ENCODE measurements around the gene DPY19L1.
"Not testable (repeated sequence)": the region's sequence is repeated elsewhere in the genome, so short reads cannot be mapped to it uniquely, and the experiment has no call there.

DNA sequence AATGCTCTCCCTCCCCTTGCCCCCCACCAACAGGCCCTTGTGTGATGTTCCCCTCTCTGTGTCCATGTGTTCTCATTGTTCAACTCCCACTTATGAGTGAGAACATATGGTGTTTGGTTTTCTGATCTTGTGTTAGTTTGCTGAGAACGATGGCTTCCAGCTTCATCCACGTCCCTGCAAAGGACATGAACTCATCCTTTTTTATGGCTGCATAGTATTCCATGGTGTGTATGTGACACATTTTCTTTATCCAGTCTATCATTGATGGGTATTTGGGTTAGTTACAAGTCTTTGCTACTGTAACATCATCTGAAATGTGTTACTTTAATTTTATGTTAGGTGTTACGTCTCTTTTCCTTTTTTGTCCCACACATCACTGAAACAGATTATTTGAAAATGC lies 42.2 kb upstream of the DPY19L1 start:
- TF ChIP-seq, protein P1, sequence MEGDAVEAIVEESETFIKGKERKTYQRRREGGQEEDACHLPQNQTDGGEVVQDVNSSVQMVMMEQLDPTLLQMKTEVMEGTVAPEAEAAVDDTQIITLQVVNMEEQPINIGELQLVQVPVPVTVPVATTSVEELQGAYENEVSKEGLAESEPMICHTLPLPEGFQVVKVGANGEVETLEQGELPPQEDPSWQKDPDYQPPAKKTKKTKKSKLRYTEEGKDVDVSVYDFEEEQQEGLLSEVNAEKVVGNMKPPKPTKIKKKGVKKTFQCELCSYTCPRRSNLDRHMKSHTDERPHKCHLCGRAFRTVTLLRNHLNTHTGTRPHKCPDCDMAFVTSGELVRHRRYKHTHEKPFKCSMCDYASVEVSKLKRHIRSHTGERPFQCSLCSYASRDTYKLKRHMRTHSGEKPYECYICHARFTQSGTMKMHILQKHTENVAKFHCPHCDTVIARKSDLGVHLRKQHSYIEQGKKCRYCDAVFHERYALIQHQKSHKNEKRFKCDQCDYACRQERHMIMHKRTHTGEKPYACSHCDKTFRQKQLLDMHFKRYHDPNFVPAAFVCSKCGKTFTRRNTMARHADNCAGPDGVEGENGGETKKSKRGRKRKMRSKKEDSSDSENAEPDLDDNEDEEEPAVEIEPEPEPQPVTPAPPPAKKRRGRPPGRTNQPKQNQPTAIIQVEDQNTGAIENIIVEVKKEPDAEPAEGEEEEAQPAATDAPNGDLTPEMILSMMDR (IDR thresholded peaks at IDR 0.05) = not testable (repeated sequence)
- not testable (repeated sequence) for TF ChIP-seq POLR2AphosphoS5 (IDR thresholded peaks at IDR 0.05); POLR2A (IDR thresholded peaks at IDR 0.05; ENCODE audit: low read depth); EP300 (IDR thresholded peaks at IDR 0.05)

Data from esophagus muscularis mucosa (tissue), 4 donors.